ENCODE results near the gene MYBPHL.
A peak's percentile ranks its signal among the peaks of the same experiment; 100 is the strongest.

DNA sequence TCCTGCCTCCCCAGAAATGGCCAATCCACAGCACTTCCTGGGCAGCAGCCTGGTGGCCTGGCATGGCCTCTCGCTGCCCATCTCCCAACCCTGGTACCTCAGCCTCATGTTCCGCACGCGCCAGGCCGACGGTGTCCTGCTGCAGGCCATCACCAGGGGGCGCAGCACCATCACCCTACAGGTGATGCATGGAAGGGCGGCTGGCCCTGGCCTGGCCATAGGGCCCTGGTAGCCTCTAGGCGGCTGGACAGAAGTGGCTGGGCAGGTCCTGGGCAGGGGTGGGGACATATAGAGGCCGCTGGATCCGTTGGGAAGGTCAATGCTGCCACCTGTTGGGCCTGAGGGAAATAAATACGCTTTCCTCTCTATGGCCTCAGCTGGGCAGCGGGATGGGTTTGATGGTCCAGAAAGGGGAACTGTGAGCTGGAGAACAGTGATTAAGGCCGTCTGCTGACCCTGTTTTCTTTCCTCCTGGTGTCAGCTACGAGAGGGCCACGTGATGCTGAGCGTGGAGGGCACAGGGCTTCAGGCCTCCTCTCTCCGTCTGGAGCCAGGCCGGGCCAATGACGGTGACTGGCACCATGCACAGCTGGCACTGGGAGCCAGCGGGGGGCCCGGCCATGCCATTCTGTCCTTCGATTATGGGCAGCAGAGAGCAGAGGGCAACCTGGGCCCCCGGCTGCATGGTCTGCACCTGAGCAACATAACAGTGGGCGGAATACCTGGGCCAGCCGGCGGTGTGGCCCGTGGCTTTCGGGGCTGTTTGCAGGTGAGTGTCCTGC lies 43.0 kb downstream of the MYBPHL start:
- no peak for TF ChIP-seq EZH2phosphoT487 (IDR thresholded peaks at IDR 0.05; ENCODE audit: borderline replicate concordance, low read depth)
- TF ChIP-seq, protein P1, sequence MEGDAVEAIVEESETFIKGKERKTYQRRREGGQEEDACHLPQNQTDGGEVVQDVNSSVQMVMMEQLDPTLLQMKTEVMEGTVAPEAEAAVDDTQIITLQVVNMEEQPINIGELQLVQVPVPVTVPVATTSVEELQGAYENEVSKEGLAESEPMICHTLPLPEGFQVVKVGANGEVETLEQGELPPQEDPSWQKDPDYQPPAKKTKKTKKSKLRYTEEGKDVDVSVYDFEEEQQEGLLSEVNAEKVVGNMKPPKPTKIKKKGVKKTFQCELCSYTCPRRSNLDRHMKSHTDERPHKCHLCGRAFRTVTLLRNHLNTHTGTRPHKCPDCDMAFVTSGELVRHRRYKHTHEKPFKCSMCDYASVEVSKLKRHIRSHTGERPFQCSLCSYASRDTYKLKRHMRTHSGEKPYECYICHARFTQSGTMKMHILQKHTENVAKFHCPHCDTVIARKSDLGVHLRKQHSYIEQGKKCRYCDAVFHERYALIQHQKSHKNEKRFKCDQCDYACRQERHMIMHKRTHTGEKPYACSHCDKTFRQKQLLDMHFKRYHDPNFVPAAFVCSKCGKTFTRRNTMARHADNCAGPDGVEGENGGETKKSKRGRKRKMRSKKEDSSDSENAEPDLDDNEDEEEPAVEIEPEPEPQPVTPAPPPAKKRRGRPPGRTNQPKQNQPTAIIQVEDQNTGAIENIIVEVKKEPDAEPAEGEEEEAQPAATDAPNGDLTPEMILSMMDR (IDR thresholded peaks at IDR 0.05), result peak; percentile 92
- no peak for TF ChIP-seq ELF1 (IDR thresholded peaks at IDR 0.05)
- TF ChIP-seq GABPA (IDR thresholded peaks at IDR 0.05; ENCODE audit: low read depth), result no peak
- TF ChIP-seq, protein P2, sequence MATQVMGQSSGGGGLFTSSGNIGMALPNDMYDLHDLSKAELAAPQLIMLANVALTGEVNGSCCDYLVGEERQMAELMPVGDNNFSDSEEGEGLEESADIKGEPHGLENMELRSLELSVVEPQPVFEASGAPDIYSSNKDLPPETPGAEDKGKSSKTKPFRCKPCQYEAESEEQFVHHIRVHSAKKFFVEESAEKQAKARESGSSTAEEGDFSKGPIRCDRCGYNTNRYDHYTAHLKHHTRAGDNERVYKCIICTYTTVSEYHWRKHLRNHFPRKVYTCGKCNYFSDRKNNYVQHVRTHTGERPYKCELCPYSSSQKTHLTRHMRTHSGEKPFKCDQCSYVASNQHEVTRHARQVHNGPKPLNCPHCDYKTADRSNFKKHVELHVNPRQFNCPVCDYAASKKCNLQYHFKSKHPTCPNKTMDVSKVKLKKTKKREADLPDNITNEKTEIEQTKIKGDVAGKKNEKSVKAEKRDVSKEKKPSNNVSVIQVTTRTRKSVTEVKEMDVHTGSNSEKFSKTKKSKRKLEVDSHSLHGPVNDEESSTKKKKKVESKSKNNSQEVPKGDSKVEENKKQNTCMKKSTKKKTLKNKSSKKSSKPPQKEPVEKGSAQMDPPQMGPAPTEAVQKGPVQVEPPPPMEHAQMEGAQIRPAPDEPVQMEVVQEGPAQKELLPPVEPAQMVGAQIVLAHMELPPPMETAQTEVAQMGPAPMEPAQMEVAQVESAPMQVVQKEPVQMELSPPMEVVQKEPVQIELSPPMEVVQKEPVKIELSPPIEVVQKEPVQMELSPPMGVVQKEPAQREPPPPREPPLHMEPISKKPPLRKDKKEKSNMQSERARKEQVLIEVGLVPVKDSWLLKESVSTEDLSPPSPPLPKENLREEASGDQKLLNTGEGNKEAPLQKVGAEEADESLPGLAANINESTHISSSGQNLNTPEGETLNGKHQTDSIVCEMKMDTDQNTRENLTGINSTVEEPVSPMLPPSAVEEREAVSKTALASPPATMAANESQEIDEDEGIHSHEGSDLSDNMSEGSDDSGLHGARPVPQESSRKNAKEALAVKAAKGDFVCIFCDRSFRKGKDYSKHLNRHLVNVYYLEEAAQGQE (IDR thresholded peaks at IDR 0.05; ENCODE audit: low read depth, low read length), result 0 out of 2 replicates have a peak, but pooled peaks have one; percentile 13
- TF ChIP-seq, protein P3, sequence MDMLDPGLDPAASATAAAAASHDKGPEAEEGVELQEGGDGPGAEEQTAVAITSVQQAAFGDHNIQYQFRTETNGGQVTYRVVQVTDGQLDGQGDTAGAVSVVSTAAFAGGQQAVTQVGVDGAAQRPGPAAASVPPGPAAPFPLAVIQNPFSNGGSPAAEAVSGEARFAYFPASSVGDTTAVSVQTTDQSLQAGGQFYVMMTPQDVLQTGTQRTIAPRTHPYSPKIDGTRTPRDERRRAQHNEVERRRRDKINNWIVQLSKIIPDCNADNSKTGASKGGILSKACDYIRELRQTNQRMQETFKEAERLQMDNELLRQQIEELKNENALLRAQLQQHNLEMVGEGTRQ (IDR thresholded peaks at IDR 0.05; ENCODE audit: borderline replicate concordance, low read depth, low read length), result no peak
- peak; percentile 87 for TF ChIP-seq RAD21 (IDR thresholded peaks at IDR 0.05; ENCODE audit: low read length)
